BJ (cell line): ENCODE measurements around the gene ZNF385C. TPM values are rescaled to one million over a fixed set of nuclear protein-coding genes. Genes with fewer than 3 reads are reported as not detected.

Experiments
- CTCF ChIA-PET: fragments of 350-600 bp; formaldehyde crosslinking; extraction: SDS; loops from one replicate; lab custom pipeline; 2021; ENCODE audit warnings: antibody characterized with exemption, inconsistent platforms; lab: Yijun Ruan, JAX
- POLR2A ChIA-PET: fragments of 300-600 bp; sonication (Branson Sonifier 250); formaldehyde crosslinking; extraction: SDS; loops from one replicate; lab custom pipeline; 2021; ENCODE audit warnings: antibody characterized with exemption; lab: Charles Lee
- DNase-seq: peaks from one replicate; pipeline ENCODE4 v3.0.0-alpha.2; 2011; ENCODE audit warnings: low read depth
- H3K27me3 ChIP-seq: 2 replicates; pipeline ENCODE4 v1.6.0; 2011; ENCODE audit warnings: low read length; ENCODE audit not compliant: control insufficient read depth, insufficient read depth
- H3K36me3 ChIP-seq: 2 replicates; pipeline ENCODE4 v1.5.1; 2011; ENCODE audit warnings: low read length; ENCODE audit not compliant: control insufficient read depth, insufficient read depth
- H3K4me3 ChIP-seq: 2 replicates; pipeline ENCODE4 v1.5.1; 2011; ENCODE audit warnings: low read depth, mild to moderate bottlenecking, control low read depth, low read length
- CTCF ChIP-seq: IDR thresholded peaks from 2 replicates; pipeline ENCODE4 v1.5.1; 2011; ENCODE audit warnings: low read depth, mild to moderate bottlenecking, control low read depth, inconsistent platforms, low read length, moderate library complexity; ENCODE audit not compliant: insufficient read depth
- polyA plus RNA-seq: library from polyadenylated mRNA; depleted of rRNA; stranded (reverse); fragments of >200 nt; gene quantifications from 2 replicates; pipeline ENCODE4 v1.2.3, GENCODE V29; 2011

ZNF385C gene
- polyA plus RNA-seq, 1 experiment, result not detected

GRCh38 chr17:42133461-42134041 is 35.3 kb upstream of the ZNF385C start:
- Histone ChIP-seq H3K27me3 (no peaks in the 10 kb centered on the region), H3K4me3 (no peak overlapping the region), H3K36me3 (peaks cover 16% of the 10 kb centered on the region)
- DNase-seq, result no peak
- POLR2A ChIA-PET, result interaction anchor here (1.2 kb wide), 1 partner anchor 9 kb away, joined by 3 read pairs; no protein-coding TSS in a partner anchor
- TF ChIP-seq CTCF, result no peak
- CTCF ChIA-PET, result interaction anchor here (0.5 to 1.5 kb wide), 3 partner anchors 9 to 384 kb away, joined by 3 to 4 read pairs (median 3); no protein-coding TSS in a partner anchor

GRCh38 chr17:42132941-42133340 is 34.7 kb upstream of the ZNF385C start:
- POLR2A ChIA-PET, result no interaction called here
- TF ChIP-seq CTCF, result no peak
- DNase-seq, result peak; percentile 64
- CTCF ChIA-PET, result interaction anchor here (0.8 kb wide), 1 partner anchor 8 kb away, joined by 3 read pairs; no protein-coding TSS in a partner anchor
- peaks cover 22% of the 10 kb centered on the region for H3K36me3 ChIP-seq
- H3K4me3 ChIP-seq, result no peak overlapping the region
- H3K27me3 ChIP-seq, result no peaks in the 10 kb centered on the region

- DNase-seq, result no peak
- H3K4me3 ChIP-seq, result no peak overlapping the region
- H3K27me3 ChIP-seq, result no peaks in the 10 kb centered on the region
- no peak for TF ChIP-seq CTCF
- peaks cover 25% of the 10 kb centered on the region for H3K36me3 ChIP-seq
- ChIA-PET POLR2A (no interaction called here), CTCF (interaction anchor here (0.8 to 1.4 kb wide), 3 partner anchors 37 to 169 kb away, joined by 3 to 5 read pairs (median 4); no protein-coding TSS in a partner anchor)
Observed at GRCh38 chr17:42131981-42132432, 33.7 kb upstream of the ZNF385C start.

GRCh38 chr17:42131232-42131631 is 33.0 kb upstream of the ZNF385C start:
- H3K36me3 ChIP-seq, result peaks cover 29% of the 10 kb centered on the region
- no peak overlapping the region for H3K4me3 ChIP-seq
- no peak for DNase-seq
- no peak for TF ChIP-seq CTCF
- POLR2A ChIA-PET, result interaction anchor here (0.6 kb wide), 1 partner anchor 267 kb away, joined by 4 read pairs; no protein-coding TSS in a partner anchor
- no peaks in the 10 kb centered on the region for H3K27me3 ChIP-seq
- CTCF ChIA-PET, result interaction anchor here (0.8 to 1.4 kb wide), 4 partner anchors 12 to 168 kb away, joined by 3 to 5 read pairs (median 4); no protein-coding TSS in a partner anchor

- H3K4me3 ChIP-seq, result no peak overlapping the region
- ChIA-PET CTCF (interaction anchor here (0.6 to 1.6 kb wide), 4 partner anchors 9 to 170 kb away, joined by 3 to 4 read pairs (median 3); partner anchors contain the start of gene KAT2A), POLR2A (no interaction called here)
- peaks cover 29% of the 10 kb centered on the region for H3K36me3 ChIP-seq
- no peak for TF ChIP-seq CTCF
- no peak for DNase-seq
- no peaks in the 10 kb centered on the region for H3K27me3 ChIP-seq
Observed at GRCh38 chr17:42130310-42130936, 32.1 kb upstream of the ZNF385C start.
